Hepatocyte (in vitro differentiated cells): ENCODE results near the gene NFE2. TPM values are rescaled to one million over a fixed set of nuclear protein-coding genes. Genes with fewer than 3 reads are reported as not detected.

Experiments used
- DNase-seq: peaks from one replicate; pipeline ENCODE4 v3.0.0-alpha.2; 2016; ENCODE audit warnings: low spot score
- H2AFZ ChIP-seq: fragments of 200-600 bp; sonication (generic); 2 replicates; pipeline ENCODE4 v1.6.0; 2016; ENCODE audit warnings: antibody characterized with exemption, mild to moderate bottlenecking
- H3K27ac ChIP-seq: fragments of 200-600 bp; sonication (generic); 2 replicates; pipeline ENCODE4 v1.5.1; 2016; ENCODE audit warnings: mild to moderate bottlenecking
- H3K27me3 ChIP-seq: fragments of 200-600 bp; sonication (generic); 2 replicates; pipeline ENCODE4 v1.6.1; 2016
- H3K36me3 ChIP-seq: fragments of 200-600 bp; sonication (generic); replicated peaks from 2 replicates; pipeline ENCODE4 v1.5.1; 2016; ENCODE audit warnings: low read depth; ENCODE audit not compliant: insufficient read depth
- H3K4me1 ChIP-seq: fragments of 200-600 bp; sonication (generic); 2 replicates; pipeline ENCODE4 v1.5.1; 2016; ENCODE audit warnings: mild to moderate bottlenecking, moderate library complexity; ENCODE audit not compliant: insufficient read depth
- H3K4me2 ChIP-seq: fragments of 200-600 bp; sonication (generic); 2 replicates; pipeline ENCODE4 v1.6.0; 2016
- H3K4me3 ChIP-seq: fragments of 200-600 bp; sonication (generic); 2 replicates; pipeline ENCODE4 v1.5.1; 2016; ENCODE audit warnings: mild to moderate bottlenecking
- H3K79me2 ChIP-seq: fragments of 200-600 bp; sonication (generic); 2 replicates; pipeline ENCODE4 v1.6.0; 2017; ENCODE audit warnings: mild to moderate bottlenecking
- H3K9me2 ChIP-seq: fragments of 200-600 bp; sonication (generic); replicated peaks from 2 replicates; pipeline ENCODE4 v1.6.0; 2017; ENCODE audit warnings: mild to moderate bottlenecking; ENCODE audit not compliant: insufficient read depth
- H3K9me3 ChIP-seq: fragments of 200-600 bp; sonication (generic); 2 replicates; pipeline ENCODE4 v1.5.1; 2016; ENCODE audit warnings: low read depth, mild to moderate bottlenecking
- H4K20me1 ChIP-seq: fragments of 200-600 bp; sonication (generic); 2 replicates; pipeline ENCODE4 v1.6.0; 2016; ENCODE audit warnings: mild to moderate bottlenecking; ENCODE audit not compliant: insufficient read depth, poor library complexity, severe bottlenecking
- CTCF ChIP-seq: fragments of 200-600 bp; sonication (generic); IDR thresholded peaks from 2 replicates; pipeline ENCODE4 v1.5.1; 2016; ENCODE audit warnings: antibody characterized with exemption, mild to moderate bottlenecking; ENCODE audit not compliant: poor library complexity
- EZH2 ChIP-seq: fragments of 200-600 bp; sonication (generic); IDR thresholded peaks from 2 replicates; pipeline ENCODE4 v1.6.1; 2016; ENCODE audit warnings: antibody characterized with exemption, mild to moderate bottlenecking, borderline replicate concordance
- EZH2phosphoT487 ChIP-seq: fragments of 200-600 bp; sonication (generic); IDR thresholded peaks from one replicate; pipeline ENCODE4 v1.6.1; 2018; ENCODE audit warnings: antibody characterized with exemption, mild to moderate bottlenecking, low read depth, moderate library complexity; ENCODE audit not compliant: unreplicated experiment, severe bottlenecking
- WGBS: methylation state at CpG from one replicate; pipeline ENCODE4 v1.1.6; 2016; ENCODE audit warnings: low lambda C conversion rate; ENCODE audit errors: missing lambda C conversion rate; 5-methylcytosine and 5-hydroxymethylcytosine counted together
- polyA plus RNA-seq: library from polyadenylated mRNA; unstranded; fragments of >200 nt; fragmentation: Nextera tagmentation; extraction: Ambion mirVana; gene quantifications from 2 replicates; pipeline ENCODE4 v1.2.1, GENCODE V29; 2016
- total RNA-seq: library from RNA; depleted of rRNA; stranded (reverse); fragments of >200 nt; gene quantifications from 2 replicates; pipeline ENCODE4 v1.2.3, GENCODE V29; 2014

The NFE2 gene
- total and polyA plus RNA-seq, 2 experiments from 2014 or later, result 0.83 TPM; not detected in 1

DNA sequence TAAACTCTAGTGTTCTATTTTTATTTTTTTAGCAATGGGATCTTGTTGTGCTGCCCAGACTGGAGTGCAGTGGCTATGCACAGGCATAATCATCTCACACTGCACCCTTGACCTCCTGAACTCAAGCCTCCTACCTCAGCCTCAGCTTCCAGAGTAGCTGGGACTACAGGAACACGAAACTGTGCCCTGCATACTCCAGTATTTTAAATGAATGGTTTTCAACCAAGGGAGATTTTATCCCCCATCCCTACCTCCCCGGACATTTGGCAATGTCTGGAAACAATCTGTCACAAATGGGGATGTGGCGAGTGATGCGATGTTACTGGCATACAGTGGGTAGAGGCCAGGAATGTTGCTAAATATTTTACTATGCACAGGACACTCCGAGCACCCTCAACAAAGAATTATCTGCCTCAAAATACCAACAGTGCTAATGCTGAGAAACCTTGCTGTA, 23.0 kb downstream of the NFE2 start:
- H3K9me2 ChIP-seq, result no peaks in the 10 kb centered on the region
- no peak for TF ChIP-seq EZH2
- TF ChIP-seq CTCF, result no peak
- TF ChIP-seq EZH2phosphoT487, result no peak
- no peak overlapping the region for H2AFZ ChIP-seq
- DNase-seq, result no peak
- H3K4me3 ChIP-seq, result peak overlapping the region; percentile 50
- H3K27ac ChIP-seq, result peak overlapping the region; percentile 87
- peaks cover 18% of the 10 kb centered on the region for H4K20me1 ChIP-seq
- no peaks in the 10 kb centered on the region for H3K27me3 ChIP-seq
- no peaks in the 10 kb centered on the region for H3K9me3 ChIP-seq
- peaks cover 82% of the 10 kb centered on the region for H3K79me2 ChIP-seq
- peaks cover 17% of the 10 kb centered on the region for H3K4me1 ChIP-seq
- H3K4me2 ChIP-seq, result peak overlapping the region; percentile 79
- H3K36me3 ChIP-seq, result no peaks in the 10 kb centered on the region
- WGBS, result 36% methylated on average over 5 of the region's 5 CpGs

DNA sequence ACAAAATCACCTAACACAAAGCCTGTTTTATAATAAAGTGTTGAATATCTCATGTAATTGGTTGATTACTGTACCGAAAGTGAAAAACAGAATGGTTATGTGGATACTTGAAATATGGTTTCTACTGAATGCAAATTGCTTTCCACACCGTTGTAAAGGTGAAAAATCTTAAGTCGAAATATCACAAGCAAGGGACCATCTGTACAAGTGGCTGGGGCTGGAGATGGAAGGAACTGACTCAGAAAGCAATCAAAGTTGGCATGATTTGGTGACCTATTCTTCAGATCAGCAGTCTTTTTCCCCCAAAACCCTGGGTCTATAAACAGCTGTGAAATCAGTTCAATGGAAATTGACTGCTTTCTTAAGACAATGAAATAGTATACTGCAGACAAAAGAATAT, 24.4 kb downstream of the NFE2 start:
- H3K4me3 ChIP-seq, result no peak overlapping the region
- H3K79me2 ChIP-seq, result peaks cover 81% of the 10 kb centered on the region

GRCh38 chr12:54273981-54274380, 26.8 kb downstream of the NFE2 start:
- 69% methylated on average over 2 of the region's 2 CpGs for WGBS
- no peaks in the 10 kb centered on the region for H3K9me3 ChIP-seq
- no peak for DNase-seq

More for the DNA sequence above, 24.4 kb downstream of the NFE2 start:
- no peaks in the 10 kb centered on the region for H3K27me3 ChIP-seq
- peaks cover 3% of the 10 kb centered on the region for H4K20me1 ChIP-seq
- 93% methylated on average over 3 of the region's 3 CpGs for WGBS
- DNase-seq, result no peak
- H3K4me2 ChIP-seq, result no peak overlapping the region
- peaks cover 9% of the 10 kb centered on the region for H3K4me1 ChIP-seq
- no peak for TF ChIP-seq CTCF
- no peak for TF ChIP-seq EZH2
- no peak for TF ChIP-seq EZH2phosphoT487
- H3K9me2 ChIP-seq, result no peaks in the 10 kb centered on the region
- H2AFZ ChIP-seq, result no peak overlapping the region
- H3K9me3 ChIP-seq, result no peaks in the 10 kb centered on the region
- no peaks in the 10 kb centered on the region for H3K36me3 ChIP-seq
- no peak overlapping the region for H3K27ac ChIP-seq

More at GRCh38 chr12:54273981-54274380, 26.8 kb downstream of the NFE2 start:
- Histone ChIP-seq H3K27ac (no peak overlapping the region), H2AFZ (no peak overlapping the region), H3K4me3 (no peak overlapping the region), H4K20me1 (no peaks in the 10 kb centered on the region), H3K4me2 (no peak overlapping the region), H3K4me1 (peaks cover 9% of the 10 kb centered on the region), H3K79me2 (peaks cover 97% of the 10 kb centered on the region), H3K9me2 (no peaks in the 10 kb centered on the region), H3K36me3 (no peaks in the 10 kb centered on the region), H3K27me3 (no peaks in the 10 kb centered on the region)
- no peak for TF ChIP-seq CTCF
- no peak for TF ChIP-seq EZH2phosphoT487
- TF ChIP-seq EZH2, result no peak
